IPS-15b (cell line): Measurements from ENCODE around the gene SLC9A9.

ENCODE experiments used
- H3K27me3 ChIP-seq: one replicate; pipeline ENCODE4 v1.6.1; 2013; ENCODE audit warnings: low read length; ENCODE audit not compliant: control insufficient read depth, insufficient read depth
- H3K36me3 ChIP-seq: one replicate; pipeline ENCODE4 v1.6.1; 2013; ENCODE audit warnings: low read length; ENCODE audit not compliant: control insufficient read depth, insufficient read depth
- H3K4me1 ChIP-seq: one replicate; pipeline ENCODE4 v1.6.1; 2013; ENCODE audit warnings: mild to moderate bottlenecking, low read length; ENCODE audit not compliant: control insufficient read depth, insufficient read depth
- H3K4me3 ChIP-seq: one replicate; pipeline ENCODE4 v1.5.1; 2013; ENCODE audit warnings: low read depth, low read length
- H3K9ac ChIP-seq: one replicate; pipeline ENCODE4 v1.6.1; 2013; ENCODE audit warnings: low read depth, mild to moderate bottlenecking, low read length
- H3K9me3 ChIP-seq: one replicate; pipeline ENCODE4 v1.6.1; 2013; ENCODE audit warnings: mild to moderate bottlenecking, low read length; ENCODE audit not compliant: control insufficient read depth, insufficient read depth

Gene SLC9A9

DNA sequence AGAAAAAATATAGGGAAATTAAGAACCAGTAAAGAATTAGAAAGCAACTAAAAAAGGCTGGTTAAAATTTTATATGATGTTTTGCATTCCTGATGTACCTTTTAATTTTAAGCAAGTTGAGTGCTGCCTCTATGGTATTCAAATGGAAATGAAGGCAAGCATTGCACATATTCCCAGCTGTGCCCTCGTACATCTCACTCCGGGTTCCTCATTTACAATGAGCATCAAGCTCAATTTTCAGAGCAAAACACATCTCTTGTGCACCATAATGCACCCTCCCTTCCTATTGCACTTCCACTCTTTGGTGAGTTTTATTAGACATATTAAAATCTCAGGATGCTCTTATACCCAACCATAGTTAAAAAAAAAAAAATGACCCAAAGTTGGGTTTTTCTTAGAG lies 460.8 kb downstream of the SLC9A9 start:
- no peak overlapping the region for H3K9ac ChIP-seq
- H3K9me3 ChIP-seq: no peaks in the 10 kb centered on the region

DNA sequence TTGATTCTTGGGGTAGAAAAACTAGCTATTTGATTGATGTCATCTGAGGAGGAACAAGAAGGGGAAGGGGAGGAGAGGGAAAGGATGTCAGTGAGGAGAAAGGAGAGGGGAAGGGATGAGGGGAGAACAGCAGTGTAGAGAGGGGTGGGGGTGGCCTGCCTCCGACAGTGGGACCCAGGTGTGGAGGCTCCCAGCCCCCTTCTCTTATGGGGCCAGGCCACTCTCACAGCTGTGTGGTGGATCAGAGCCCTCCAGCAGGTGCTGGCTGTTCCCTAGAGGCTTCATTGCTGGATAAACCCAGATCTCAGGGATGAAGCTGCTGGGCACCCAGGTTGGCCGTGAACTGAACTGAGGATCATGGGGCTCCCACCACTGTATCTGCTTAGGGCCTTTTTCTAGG lies 464.2 kb downstream of the SLC9A9 start:
- H3K9ac ChIP-seq: no peak overlapping the region
- no peak overlapping the region for H3K4me3 ChIP-seq
- H3K4me1 ChIP-seq: no peaks in the 10 kb centered on the region
- H3K36me3 ChIP-seq: no peaks in the 10 kb centered on the region
- no peaks in the 10 kb centered on the region for H3K27me3 ChIP-seq
- H3K9me3 ChIP-seq: no peaks in the 10 kb centered on the region

More for the DNA sequence above, 460.8 kb downstream of the SLC9A9 start:
- H3K4me1 ChIP-seq: no peaks in the 10 kb centered on the region
- no peaks in the 10 kb centered on the region for H3K36me3 ChIP-seq
- no peaks in the 10 kb centered on the region for H3K27me3 ChIP-seq
- no peak overlapping the region for H3K4me3 ChIP-seq

DNA sequence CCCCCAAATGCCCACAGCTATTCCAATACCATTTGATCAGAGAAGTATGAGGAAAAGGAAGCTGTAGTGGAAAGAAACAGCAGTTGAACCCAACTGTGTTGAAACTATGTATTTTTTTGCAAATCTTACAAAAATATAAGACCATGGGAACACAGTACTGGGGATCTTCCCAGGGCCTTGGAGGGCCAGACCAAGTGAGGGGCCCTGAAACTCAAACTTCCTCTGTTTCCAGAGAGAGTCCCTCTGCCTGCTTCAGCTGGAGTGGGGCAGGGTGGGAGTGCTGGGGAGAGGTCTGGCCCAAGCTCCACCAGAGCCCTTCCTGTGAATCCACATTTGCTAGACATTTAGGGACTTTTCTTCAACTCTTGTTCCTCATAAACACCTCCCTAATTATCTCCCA lies 464.8 kb downstream of the SLC9A9 start:
- Histone ChIP-seq H3K4me1 (no peaks in the 10 kb centered on the region), H3K9ac (no peak overlapping the region), H3K36me3 (no peaks in the 10 kb centered on the region), H3K9me3 (no peaks in the 10 kb centered on the region), H3K4me3 (no peak overlapping the region), H3K27me3 (no peaks in the 10 kb centered on the region)

DNA sequence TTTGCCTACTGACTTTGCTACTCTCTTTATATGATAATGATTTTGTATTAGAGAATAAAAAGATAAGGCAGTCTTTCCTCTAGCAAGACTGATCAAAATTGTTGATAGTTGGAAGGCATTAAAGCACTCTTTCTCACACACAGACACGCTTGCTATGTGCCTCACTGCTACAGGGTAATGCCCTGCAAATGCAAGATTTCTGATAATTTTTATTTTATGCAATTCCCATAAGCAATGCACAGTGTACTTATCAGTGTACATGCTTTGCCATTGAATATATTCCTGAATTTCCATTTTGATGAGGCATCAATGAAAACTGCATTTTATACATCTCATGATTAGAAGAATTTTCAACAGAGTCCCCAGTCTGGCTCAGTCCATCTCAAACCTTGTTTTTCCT lies 465.5 kb downstream of the SLC9A9 start:
- no peaks in the 10 kb centered on the region for H3K4me1 ChIP-seq
- no peak overlapping the region for H3K4me3 ChIP-seq
- H3K9ac ChIP-seq: no peak overlapping the region
- H3K27me3 ChIP-seq: no peaks in the 10 kb centered on the region
- H3K9me3 ChIP-seq: no peaks in the 10 kb centered on the region
- H3K36me3 ChIP-seq: no peaks in the 10 kb centered on the region

DNA sequence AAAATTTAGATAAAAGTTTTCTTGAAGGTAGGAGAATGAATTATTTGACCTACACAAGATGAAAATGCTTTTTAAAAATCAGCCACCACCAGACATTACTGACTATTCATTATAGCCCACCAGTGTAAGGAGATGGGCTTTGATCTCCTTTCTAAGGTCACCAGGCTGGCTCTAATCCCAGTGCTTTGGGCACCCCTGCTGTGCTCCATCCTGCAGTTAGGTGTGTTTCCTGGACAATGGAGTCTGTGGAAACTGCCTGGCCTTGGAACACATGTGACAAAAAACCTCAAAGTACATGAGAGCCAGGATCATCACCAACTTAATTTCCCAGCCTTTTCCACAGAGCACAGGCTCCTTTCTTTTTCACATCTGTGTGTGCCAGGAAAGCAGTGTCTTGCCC lies 467.8 kb downstream of the SLC9A9 start:
- Histone ChIP-seq H3K4me1 (no peaks in the 10 kb centered on the region), H3K9ac (no peak overlapping the region), H3K4me3 (no peak overlapping the region), H3K36me3 (no peaks in the 10 kb centered on the region), H3K9me3 (no peaks in the 10 kb centered on the region), H3K27me3 (no peaks in the 10 kb centered on the region)

DNA sequence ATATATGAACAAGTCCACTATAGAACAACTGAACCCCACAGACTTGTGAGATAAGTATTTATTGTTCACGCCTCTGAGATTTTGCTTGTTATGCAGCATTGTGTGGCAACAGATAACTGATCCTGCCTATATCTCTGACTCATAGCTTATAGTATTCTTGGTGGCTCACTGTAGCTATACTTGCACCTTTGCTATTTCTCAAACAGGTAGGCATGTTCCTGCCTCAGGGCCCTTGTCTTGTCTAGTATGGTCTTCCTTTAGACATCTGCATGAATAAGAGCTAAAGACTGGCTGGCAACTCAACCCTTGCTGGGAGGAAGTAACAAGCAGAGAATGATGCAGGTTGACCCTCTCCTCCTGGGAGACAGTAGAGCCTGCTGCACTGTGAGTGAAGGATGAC lies 472.6 kb downstream of the SLC9A9 start:
- Histone ChIP-seq H3K36me3 (no peaks in the 10 kb centered on the region), H3K9ac (no peak overlapping the region)

DNA sequence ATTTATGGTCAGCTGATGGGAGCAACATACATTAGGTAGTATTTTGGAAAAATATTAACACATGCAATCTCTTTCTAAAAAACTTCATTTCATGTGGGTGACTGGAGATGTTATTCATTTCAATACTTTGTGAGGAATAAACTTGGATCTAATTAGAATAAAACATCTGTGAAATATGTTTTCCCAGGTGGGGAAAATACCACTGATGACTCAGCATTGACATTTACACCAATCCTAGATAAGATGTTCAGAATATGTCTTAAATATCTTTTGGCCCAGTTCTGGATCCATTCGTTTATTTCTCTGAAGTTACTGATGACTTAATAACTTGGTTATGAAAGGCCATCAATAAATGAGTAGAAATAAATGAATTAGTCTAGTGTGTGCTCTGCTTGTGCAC lies 481.1 kb downstream of the SLC9A9 start:
- no peaks in the 10 kb centered on the region for H3K27me3 ChIP-seq
- no peak overlapping the region for H3K4me3 ChIP-seq
- no peak overlapping the region for H3K9ac ChIP-seq
- H3K4me1 ChIP-seq: no peaks in the 10 kb centered on the region
- no peaks in the 10 kb centered on the region for H3K36me3 ChIP-seq
- H3K9me3 ChIP-seq: no peaks in the 10 kb centered on the region

More for the DNA sequence above, 472.6 kb downstream of the SLC9A9 start:
- no peaks in the 10 kb centered on the region for H3K9me3 ChIP-seq
- H3K4me3 ChIP-seq: no peak overlapping the region
- H3K4me1 ChIP-seq: no peaks in the 10 kb centered on the region
- H3K27me3 ChIP-seq: no peaks in the 10 kb centered on the region

DNA sequence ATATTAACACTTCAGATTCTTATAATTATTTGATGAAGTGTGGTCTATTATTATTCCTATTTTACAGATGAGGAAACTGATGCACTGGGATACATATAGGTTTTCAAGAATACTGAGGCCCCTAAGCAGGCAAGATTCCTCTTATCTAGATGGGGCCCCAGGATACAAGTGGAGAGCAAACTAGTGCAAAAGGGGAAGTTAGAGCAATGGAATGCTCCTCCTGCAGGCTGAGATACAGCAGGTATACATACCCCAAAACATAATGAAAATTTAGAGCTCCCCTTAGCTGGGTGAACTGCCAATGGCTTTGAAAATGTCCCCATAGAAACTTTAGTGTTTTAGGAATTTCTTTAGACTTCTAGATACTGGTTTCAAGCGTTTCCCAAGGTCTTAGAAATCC lies 481.6 kb downstream of the SLC9A9 start:
- no peak overlapping the region for H3K4me3 ChIP-seq
- H3K36me3 ChIP-seq: no peaks in the 10 kb centered on the region
- no peaks in the 10 kb centered on the region for H3K27me3 ChIP-seq
- no peak overlapping the region for H3K9ac ChIP-seq
- H3K4me1 ChIP-seq: no peaks in the 10 kb centered on the region
- no peaks in the 10 kb centered on the region for H3K9me3 ChIP-seq

DNA sequence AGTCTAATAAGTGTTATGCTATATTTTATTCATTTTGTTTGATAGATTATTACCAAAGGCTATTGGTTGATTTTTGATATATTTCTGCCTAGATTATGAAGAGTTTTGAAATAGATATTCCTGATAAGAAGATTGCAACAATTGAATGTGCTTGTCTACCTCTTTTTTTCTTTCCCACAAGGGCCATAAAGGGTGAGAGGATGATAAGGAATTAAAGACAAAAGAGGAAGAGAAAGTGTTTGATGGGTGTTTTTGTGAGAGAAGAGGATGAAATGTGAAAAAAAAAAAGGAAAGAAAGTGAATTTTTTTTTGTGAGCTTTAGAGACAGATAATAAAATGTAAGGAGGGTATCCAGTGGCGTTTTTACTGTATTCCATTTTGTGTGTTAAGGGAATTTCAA lies 484.3 kb downstream of the SLC9A9 start:
- no peak overlapping the region for H3K9ac ChIP-seq
- no peaks in the 10 kb centered on the region for H3K9me3 ChIP-seq
- H3K36me3 ChIP-seq: no peaks in the 10 kb centered on the region
- H3K27me3 ChIP-seq: no peaks in the 10 kb centered on the region
- no peaks in the 10 kb centered on the region for H3K4me1 ChIP-seq
- H3K4me3 ChIP-seq: no peak overlapping the region

DNA sequence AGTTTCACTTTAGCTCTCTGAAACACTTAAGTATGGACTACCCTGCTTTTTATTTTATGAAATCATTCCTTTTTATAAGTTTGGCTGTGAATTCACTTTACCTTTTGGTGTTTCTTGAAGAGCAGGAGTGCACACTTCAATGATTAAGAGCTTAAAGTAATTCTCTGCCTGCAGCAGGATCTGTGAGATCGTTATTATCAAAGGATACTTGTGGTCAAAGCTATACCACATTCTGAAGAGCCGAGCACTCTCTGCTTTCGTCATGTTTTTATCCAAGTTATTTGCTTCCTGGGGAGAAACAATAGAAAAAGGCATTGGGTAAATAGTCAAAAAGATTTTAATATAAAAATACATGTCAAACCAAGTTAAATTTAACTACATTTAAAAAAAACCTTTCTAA lies 485.0 kb downstream of the SLC9A9 start:
- H3K9ac ChIP-seq: no peak overlapping the region
- H3K4me3 ChIP-seq: no peak overlapping the region
- no peaks in the 10 kb centered on the region for H3K4me1 ChIP-seq
- no peaks in the 10 kb centered on the region for H3K9me3 ChIP-seq
- H3K27me3 ChIP-seq: no peaks in the 10 kb centered on the region
- no peaks in the 10 kb centered on the region for H3K36me3 ChIP-seq

DNA sequence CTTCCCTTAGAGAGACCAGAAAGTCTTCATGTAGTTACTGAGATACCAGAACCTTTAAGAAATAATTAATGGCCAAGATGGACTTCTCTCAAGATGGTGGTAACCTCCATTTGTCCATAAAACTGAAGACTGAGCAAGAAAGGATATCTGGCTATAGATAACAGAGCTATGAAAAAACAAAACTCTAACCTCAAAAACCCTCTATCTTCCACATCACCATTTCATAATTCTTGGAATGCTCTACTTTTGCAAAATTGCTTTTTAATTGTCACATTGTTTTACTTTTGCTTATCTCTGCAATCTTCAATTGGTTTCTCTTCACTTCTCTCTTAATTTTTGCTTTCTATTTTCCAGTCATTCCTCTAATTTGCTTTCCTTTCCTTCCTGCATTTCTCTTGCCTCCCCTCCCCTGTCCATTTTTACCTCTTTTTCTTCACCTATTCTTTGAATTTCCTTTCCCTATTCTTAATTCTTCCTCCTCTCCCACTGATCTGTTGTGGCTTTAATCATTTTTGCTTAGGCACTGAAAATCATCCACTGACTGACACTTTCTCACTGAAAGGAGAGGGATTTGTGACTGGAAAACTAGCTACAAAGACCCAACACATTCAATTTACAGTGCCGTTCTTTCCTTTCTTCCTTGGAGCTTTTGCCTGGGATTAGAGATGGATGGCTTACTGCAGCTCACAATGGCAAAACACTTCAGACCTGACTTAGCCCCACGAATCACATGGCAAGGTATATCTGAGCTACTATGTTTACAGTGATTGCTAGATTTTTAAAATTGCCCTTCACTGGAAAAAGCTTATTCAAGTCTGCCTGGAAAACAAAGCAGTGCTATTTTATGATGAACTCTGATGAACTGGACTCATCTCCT lies 485.9 kb downstream of the SLC9A9 start:
- no peaks in the 10 kb centered on the region for H3K9me3 ChIP-seq
- no peak overlapping the region for H3K9ac ChIP-seq
- no peak overlapping the region for H3K4me3 ChIP-seq
- H3K36me3 ChIP-seq: no peaks in the 10 kb centered on the region
- H3K27me3 ChIP-seq: no peaks in the 10 kb centered on the region
- H3K4me1 ChIP-seq: no peaks in the 10 kb centered on the region

DNA sequence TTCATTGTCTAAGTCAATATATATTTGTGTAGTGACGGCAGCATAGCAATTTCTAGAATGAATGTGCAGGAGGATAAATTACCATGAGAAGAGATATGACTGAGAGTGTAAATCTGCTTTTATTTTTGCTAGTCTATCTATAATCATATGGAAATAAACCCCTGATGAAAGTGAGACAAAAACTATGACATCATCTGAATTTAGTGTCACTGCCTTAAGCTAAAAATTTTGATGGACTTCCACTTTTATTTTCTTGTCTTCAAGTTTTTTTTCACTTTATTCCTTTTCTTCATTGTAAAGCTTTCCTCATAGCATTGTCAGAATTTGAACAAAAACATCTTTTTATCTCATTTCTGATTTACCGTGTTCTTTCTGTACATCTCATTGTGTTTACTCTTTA lies 486.7 kb downstream of the SLC9A9 start:
- H3K4me3 ChIP-seq: no peak overlapping the region

More for the DNA sequence above, 486.7 kb downstream of the SLC9A9 start:
- no peaks in the 10 kb centered on the region for H3K4me1 ChIP-seq
- no peak overlapping the region for H3K9ac ChIP-seq
- H3K36me3 ChIP-seq: no peaks in the 10 kb centered on the region
- H3K27me3 ChIP-seq: no peaks in the 10 kb centered on the region
- H3K9me3 ChIP-seq: no peaks in the 10 kb centered on the region
